Sigmoid colon (tissue), 7 donors: ENCODE data around the gene PDLIM5. TPM values are rescaled to one million over a fixed set of nuclear protein-coding genes. Genes with fewer than 3 reads are reported as not detected.
A peak's percentile ranks its signal among the peaks of the same experiment; 100 is the strongest.

ENCODE experiments used
- DNase-seq: peaks from one replicate; pipeline ENCODE4 v3.0.0-alpha.2; 2019
- H3K27ac ChIP-seq, 4 donors: fragments of 200-600 bp; sonication (generic); one replicate each; pipeline ENCODE4 v1.5.1; 2016 to 2019; ENCODE audit warnings: mild to moderate bottlenecking in 1 of 4
- H3K27me3 ChIP-seq, 3 donors: fragments of 200-600 bp; sonication (generic); one replicate each; pipeline ENCODE4 v1.5.1; 2019; ENCODE audit warnings: mild to moderate bottlenecking in 1 of 3
- H3K36me3 ChIP-seq, 4 donors: fragments of 200-600 bp; sonication (generic); one replicate each; pipeline ENCODE4 v1.5.1; 2016 to 2019
- H3K4me1 ChIP-seq, 4 donors: fragments of 200-600 bp; sonication (generic); one replicate each; pipeline ENCODE4 v1.5.1; 2017 to 2019
- H3K4me3 ChIP-seq, 4 donors: fragments of 200-600 bp; sonication (generic); one replicate each; pipeline ENCODE4 v1.5.1; 2017 to 2019; ENCODE audit warnings: mild to moderate bottlenecking in 2 of 4, moderate library complexity in 1 of 4
- H3K9me3 ChIP-seq, 4 donors: fragments of 200-600 bp in 3 of 4; sonication (generic) in 3 of 4; one replicate each; pipeline versions ENCODE4 v1.5.1 to v1.6.1; 2013 to 2019
- CTCF ChIP-seq, 4 experiments: fragments of 450-650 bp in 3 of 4; fragments of 200-600 bp in 1 of 4; IDR thresholded peaks; one replicate each; pipeline ENCODE4 v1.5.1; 2016 to 2019; ENCODE audit warnings: antibody characterized with exemption in 4 of 4, mild to moderate bottlenecking in 3 of 4, moderate library complexity in 2 of 4
- EP300 ChIP-seq, 4 donors: sonication (generic); formaldehyde crosslinking; IDR thresholded peaks; one replicate each; pipeline ENCODE4 v1.6.1; 2017; ENCODE audit warnings: antibody characterized with exemption in 4 of 4
- POLR2A ChIP-seq, 2 donors: fragments of 450-650 bp; IDR thresholded peaks; one replicate each; pipeline ENCODE4 v1.6.1; 2016; ENCODE audit warnings: antibody characterized with exemption in 2 of 2, mild to moderate bottlenecking in 2 of 2, moderate library complexity in 2 of 2
- POLR2AphosphoS5 ChIP-seq, 4 donors: sonication (generic); formaldehyde crosslinking; IDR thresholded peaks; one replicate each; pipeline ENCODE4 v1.6.1; 2017; ENCODE audit warnings: antibody characterized with exemption in 4 of 4
- WGBS, 2 donors: extraction: QIAGEN DNeasy Blood & Tissue Kit; methylation state at CpG; one replicate each; pipeline ENCODE4 v1.1.7; 2013; 5-methylcytosine and 5-hydroxymethylcytosine counted together
- intact Hi-C: fragments of 100-400 bp; cut with DNase I; formaldehyde crosslinking; loops from one replicate; pipeline ENCODE4 v1.15.1; 2023
- polyA plus RNA-seq, 3 donors: library from polyadenylated mRNA; stranded (reverse); fragments of 200-250 nt; gene quantifications; one replicate each; pipeline ENCODE4 v1.2.3, GENCODE V29; 2013
- total RNA-seq, 4 donors: library from RNA; depleted of rRNA; stranded (reverse); fragments of >200 nt; gene quantifications; one replicate each; pipeline ENCODE4 v1.1.0, GENCODE V29; 2016
- donor health status: healthy with polysubstance abuse.
- donor health status: Bipolar disorder and iron deficiency.
- donor health status: healthy.

PDLIM5 gene
- total and polyA plus RNA-seq, 7 donors = 31.2 to 221 (median 167) TPM

- intact Hi-C loops = no loop called here
- H3K27me3 ChIP-seq = no peaks in the 10 kb centered on the region
Observed at GRCh38 chr4:94459462-94460161, 7.9 kb downstream of the PDLIM5 start.

GRCh38 chr4:94461506-94461905 lies 9.8 kb downstream of the PDLIM5 start:
- peak overlapping the region in 2 of 4 donors; percentile 32 to 40 for H3K27ac ChIP-seq

More at GRCh38 chr4:94459462-94460161, 7.9 kb downstream of the PDLIM5 start:
- TF ChIP-seq POLR2A (IDR thresholded peaks at IDR 0.05) (no peak), CTCF (IDR thresholded peaks at IDR 0.05) (no peak), POLR2AphosphoS5 (IDR thresholded peaks at IDR 0.05) (no peak), EP300 (IDR thresholded peaks at IDR 0.05) (no peak)
- DNase-seq = no peak
- peak overlapping the region; percentile 57 to 100 (median 98) for H3K27ac ChIP-seq
- 83 to 89% methylated on average over 4 of the region's 4 CpGs for WGBS, 2 donors
- peaks cover 0 to 94% (median 65%) of the 10 kb centered on the region in 4 donors for H3K4me1 ChIP-seq
- no peaks in the 10 kb centered on the region for H3K9me3 ChIP-seq
- H3K36me3 ChIP-seq = peaks cover 0 to 17% (median 2%) of the 10 kb centered on the region in 4 donors
- no peak overlapping the region for H3K4me3 ChIP-seq

DNA sequence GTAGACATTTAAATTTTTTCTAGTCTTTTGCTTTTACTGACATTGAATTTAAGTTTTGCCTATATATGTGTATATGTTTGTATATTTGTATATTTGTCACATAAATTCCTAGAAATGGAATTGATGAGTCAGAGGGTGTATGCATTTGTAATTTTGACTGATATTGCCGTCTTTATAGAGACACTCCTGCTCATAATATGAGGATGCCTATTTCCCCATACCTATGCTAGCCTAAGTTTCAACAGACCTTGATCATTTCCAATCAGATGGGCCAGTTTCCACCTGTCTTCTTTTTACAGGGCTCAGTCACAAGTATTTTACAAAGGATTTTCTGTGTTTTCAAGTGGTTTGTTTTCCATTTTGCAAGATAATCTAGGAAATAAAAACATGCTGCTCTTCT lies 10.8 kb downstream of the PDLIM5 start:
- no peak for TF ChIP-seq POLR2A (IDR thresholded peaks at IDR 0.05)
- TF ChIP-seq POLR2AphosphoS5 (IDR thresholded peaks at IDR 0.05) = no peak
- no peak for TF ChIP-seq EP300 (IDR thresholded peaks at IDR 0.05)
- no peak for TF ChIP-seq CTCF (IDR thresholded peaks at IDR 0.05)
- H3K9me3 ChIP-seq = no peaks in the 10 kb centered on the region
- no peaks in the 10 kb centered on the region for H3K36me3 ChIP-seq
- intact Hi-C loops = no loop called here
- no peak overlapping the region for H3K27ac ChIP-seq
- no peak overlapping the region for H3K4me3 ChIP-seq
- DNase-seq = no peak
- no peaks in the 10 kb centered on the region for H3K27me3 ChIP-seq
- WGBS, 2 donors = 55 to 78% methylated on average over 1 of the region's 1 CpG
- peaks cover 0 to 89% (median 70%) of the 10 kb centered on the region in 4 donors for H3K4me1 ChIP-seq

More at GRCh38 chr4:94461506-94461905, 9.8 kb downstream of the PDLIM5 start:
- H3K4me1 ChIP-seq = peaks cover 0 to 94% (median 69%) of the 10 kb centered on the region in 4 donors
- TF ChIP-seq POLR2A (IDR thresholded peaks at IDR 0.05) (no peak), CTCF (IDR thresholded peaks at IDR 0.05) (no peak), EP300 (IDR thresholded peaks at IDR 0.05) (no peak), POLR2AphosphoS5 (IDR thresholded peaks at IDR 0.05) (no peak)
- intact Hi-C loops = no loop called here
- no peak overlapping the region for H3K4me3 ChIP-seq
- H3K36me3 ChIP-seq = peaks cover 0 to 5% (median 0%) of the 10 kb centered on the region in 4 donors
- DNase-seq = no peak
- no peaks in the 10 kb centered on the region for H3K9me3 ChIP-seq
- no peaks in the 10 kb centered on the region for H3K27me3 ChIP-seq
- WGBS, 2 donors = 93 to 96% methylated on average over 2 of the region's 2 CpGs

DNA sequence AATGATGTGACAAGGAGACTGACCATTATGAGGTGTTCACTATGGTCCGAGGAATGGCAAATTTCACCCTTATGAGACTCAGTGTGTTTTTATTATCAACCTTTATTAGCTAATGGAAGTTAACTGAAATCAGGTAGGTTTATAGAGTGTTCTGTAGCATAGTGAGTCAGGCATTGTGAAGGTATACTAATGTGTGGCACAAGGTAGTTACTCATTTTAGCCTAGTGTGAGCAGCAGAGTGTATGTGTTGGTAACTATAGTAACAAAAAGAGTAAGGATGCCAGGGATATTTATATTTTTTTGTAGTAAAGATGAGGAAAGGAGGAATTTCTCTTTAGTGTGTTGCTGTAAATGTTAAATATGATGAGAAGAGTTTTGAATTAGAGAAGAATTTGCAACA lies 12.0 kb downstream of the PDLIM5 start:
- TF ChIP-seq POLR2A (IDR thresholded peaks at IDR 0.05) (no peak), POLR2AphosphoS5 (IDR thresholded peaks at IDR 0.05) (no peak), CTCF (IDR thresholded peaks at IDR 0.05) (no peak), EP300 (IDR thresholded peaks at IDR 0.05) (no peak)
- WGBS, 2 donors = 98 to 100% methylated on average over 1 of the region's 1 CpG
- H3K27me3 ChIP-seq = no peaks in the 10 kb centered on the region
- H3K36me3 ChIP-seq = no peaks in the 10 kb centered on the region
- intact Hi-C loops = no loop called here
- no peak for DNase-seq
- no peak overlapping the region for H3K4me3 ChIP-seq
- H3K27ac ChIP-seq = peak overlapping the region in 2 of 4 donors; percentile 13 to 38
- no peaks in the 10 kb centered on the region for H3K9me3 ChIP-seq
- H3K4me1 ChIP-seq = peaks cover 0 to 86% (median 67%) of the 10 kb centered on the region in 4 donors
